ENCODE results near the gene CATSPERE. TPM values are rescaled to one million over a fixed set of nuclear protein-coding genes. Genes with fewer than 3 reads are reported as not detected.
"Not testable (repeated sequence)": the region's sequence is repeated elsewhere in the genome, so short reads cannot be mapped to it uniquely, and the experiment has no call there.

The CATSPERE gene
- polyA plus RNA-seq, 4 donors, result 1.3 to 2.4 (median 1.9) TPM

GRCh38 chr1:244447024-244447423, 14.0 kb upstream of the CATSPERE start:
- no peak for DNase-seq (ENCODE audit: low read depth in 4 of 4, low spot score in 3 of 4)

- DNase-seq (ENCODE audit: low read depth in 4 of 4, low spot score in 3 of 4), result no peak
These were observed 13.5 kb upstream of the CATSPERE start for GRCh38 chr1:244447552-244447951.

- DNase-seq (ENCODE audit: low read depth in 4 of 4, low spot score in 3 of 4), result no peak
These were observed 12.6 kb upstream of the CATSPERE start for GRCh38 chr1:244448279-244449036.

- DNase-seq (ENCODE audit: low read depth in 4 of 4, low spot score in 3 of 4), result no peak
These were observed 11.1 kb upstream of the CATSPERE start for GRCh38 chr1:244449936-244450508.

GRCh38 chr1:244450597-244451538, 10.2 kb upstream of the CATSPERE start:
- DNase-seq (ENCODE audit: low read depth in 4 of 4, low spot score in 3 of 4), result peak in 3 of 4 donors; percentile 22 to 27 (median 23)

- DNase-seq (ENCODE audit: low read depth in 4 of 4, low spot score in 3 of 4), result peak in 1 of 4 donors; percentile 25
These were observed 9.5 kb upstream of the CATSPERE start, which contains the start of gene ADSS2 for GRCh38 chr1:244451539-244451950. Gene ADSS2, minus strand, starts transcription at chr1:244451909. Its CDS starts 92 bp downstream, at chr1:244451817.

- peak; percentile 99 for DNase-seq (ENCODE audit: low read depth in 4 of 4, low spot score in 3 of 4)
These were observed 8.9 kb upstream of the CATSPERE start for GRCh38 chr1:244451951-244452795.

- no peak for DNase-seq (ENCODE audit: low read depth in 4 of 4, low spot score in 3 of 4)
These were observed 6.7 kb upstream of the CATSPERE start for GRCh38 chr1:244454412-244454811.

GRCh38 chr1:244456586-244456985, 4.5 kb upstream of the CATSPERE start:
- DNase-seq (ENCODE audit: low read depth in 4 of 4, low spot score in 3 of 4), result no peak

- no peak for DNase-seq (ENCODE audit: low read depth in 4 of 4, low spot score in 3 of 4)
These were observed 2.3 kb upstream of the CATSPERE start for GRCh38 chr1:244458781-244459180.

- DNase-seq (ENCODE audit: low read depth in 4 of 4, low spot score in 3 of 4), result no peak
These were observed 876 bp upstream of the CATSPERE start for GRCh38 chr1:244460197-244460596.

GRCh38 chr1:244466724-244467123, 5.7 kb downstream of the CATSPERE start:
- DNase-seq (ENCODE audit: low read depth in 4 of 4, low spot score in 3 of 4), result no peak

- no peak for DNase-seq (ENCODE audit: low read depth in 4 of 4, low spot score in 3 of 4)
These were observed 12.1 kb downstream of the CATSPERE start for GRCh38 chr1:244473059-244473605.

GRCh38 chr1:244484971-244485370, 23.9 kb downstream of the CATSPERE start:
- not testable (repeated sequence) for DNase-seq (ENCODE audit: low read depth in 4 of 4, low spot score in 3 of 4)

- DNase-seq (ENCODE audit: low read depth in 4 of 4, low spot score in 3 of 4), result no peak
These were observed 33.6 kb downstream of the CATSPERE start for GRCh38 chr1:244494653-244495052.

GRCh38 chr1:244496186-244496585, 35.1 kb downstream of the CATSPERE start:
- no peak for DNase-seq (ENCODE audit: low read depth in 4 of 4, low spot score in 3 of 4)

GRCh38 chr1:244497805-244498204, 36.7 kb downstream of the CATSPERE start:
- DNase-seq (ENCODE audit: low read depth in 4 of 4, low spot score in 3 of 4), result no peak

- DNase-seq (ENCODE audit: low read depth in 4 of 4, low spot score in 3 of 4), result not testable (repeated sequence)
These were observed 38.4 kb downstream of the CATSPERE start for GRCh38 chr1:244499484-244499883.

GRCh38 chr1:244500515-244500914, 39.4 kb downstream of the CATSPERE start:
- DNase-seq (ENCODE audit: low read depth in 4 of 4, low spot score in 3 of 4), result not testable (repeated sequence)

- no peak for DNase-seq (ENCODE audit: low read depth in 4 of 4, low spot score in 3 of 4)
These were observed 41.6 kb downstream of the CATSPERE start for GRCh38 chr1:244502630-244503029.

Data from left renal pelvis (tissue), 4 donors.